ENCODE measurements around the gene VWA8.
"Not testable (repeated sequence)": the region's sequence is repeated elsewhere in the genome, so short reads cannot be mapped to it uniquely, and the experiment has no call there.

VWA8 gene

GRCh38 chr13:41547251-41548000 is 413.5 kb downstream of the VWA8 start:
- peak; percentile 74 for DNase-seq

GRCh38 chr13:41546372-41547190 is 414.3 kb downstream of the VWA8 start:
- DNase-seq = peak; percentile 33

DNA sequence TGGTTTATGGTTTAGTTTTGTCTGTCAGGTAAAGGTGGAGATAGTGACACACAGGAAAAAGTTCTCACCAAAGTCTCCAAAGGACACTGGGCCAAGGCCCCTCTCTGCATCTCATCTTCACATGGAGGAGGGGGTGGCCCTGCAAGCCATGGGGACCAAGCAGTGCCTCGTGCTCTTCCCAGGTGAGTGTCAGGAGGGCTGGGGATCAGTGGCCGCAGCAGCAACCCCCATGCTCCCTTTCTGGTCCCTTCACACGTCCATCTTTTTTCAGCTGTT is 415.5 kb downstream of the VWA8 start:
- DNase-seq = no peak

GRCh38 chr13:41543664-41544300 is 417.1 kb downstream of the VWA8 start:
- DNase-seq = no peak

GRCh38 chr13:41542799-41543198 is 418.1 kb downstream of the VWA8 start:
- not testable (repeated sequence) for DNase-seq

DNA sequence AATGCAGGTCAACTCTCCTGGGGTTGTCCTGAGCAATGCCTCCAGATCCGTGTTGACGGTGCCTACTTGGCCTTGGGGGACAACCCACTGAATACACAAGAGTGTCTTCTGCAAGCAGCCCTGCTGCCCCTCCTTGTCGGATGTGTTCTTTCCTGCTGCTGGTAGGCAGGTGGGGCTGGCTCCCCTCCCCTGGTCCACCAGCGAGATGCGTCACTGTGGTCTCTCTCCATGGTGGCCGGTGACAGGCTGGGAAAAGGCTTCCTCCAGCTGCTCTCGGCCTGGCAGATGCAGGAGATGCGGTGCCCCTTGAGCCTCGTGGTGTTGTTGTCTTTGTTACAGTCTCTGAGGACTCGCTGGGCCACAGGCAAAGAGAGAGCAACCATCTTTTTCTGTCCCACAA is 418.6 kb downstream of the VWA8 start:
- DNase-seq = no peak

- no peak for DNase-seq
These were observed 419.6 kb downstream of the VWA8 start for GRCh38 chr13:41541142-41541938.

DNA sequence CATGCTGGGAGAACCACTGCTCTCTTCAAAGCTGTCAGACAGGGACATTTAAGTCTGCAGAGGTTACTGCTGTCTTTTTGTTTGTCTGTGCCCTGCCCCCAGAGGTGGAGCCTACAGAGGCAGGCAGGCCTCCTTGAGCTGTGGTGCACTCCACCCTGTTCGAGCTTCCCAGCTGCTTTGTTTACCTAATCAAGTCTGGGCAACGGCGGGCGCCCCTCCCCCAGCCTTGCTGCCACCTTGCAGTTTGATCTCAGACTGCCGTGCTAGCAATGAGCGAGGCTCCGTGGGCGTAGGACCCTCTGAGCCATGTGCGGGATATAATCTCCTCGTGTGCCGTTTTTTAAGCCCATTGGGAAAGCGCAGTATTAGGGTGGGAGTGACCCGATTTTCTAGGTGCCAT is 420.7 kb downstream of the VWA8 start:
- DNase-seq = not testable (repeated sequence)

DNA sequence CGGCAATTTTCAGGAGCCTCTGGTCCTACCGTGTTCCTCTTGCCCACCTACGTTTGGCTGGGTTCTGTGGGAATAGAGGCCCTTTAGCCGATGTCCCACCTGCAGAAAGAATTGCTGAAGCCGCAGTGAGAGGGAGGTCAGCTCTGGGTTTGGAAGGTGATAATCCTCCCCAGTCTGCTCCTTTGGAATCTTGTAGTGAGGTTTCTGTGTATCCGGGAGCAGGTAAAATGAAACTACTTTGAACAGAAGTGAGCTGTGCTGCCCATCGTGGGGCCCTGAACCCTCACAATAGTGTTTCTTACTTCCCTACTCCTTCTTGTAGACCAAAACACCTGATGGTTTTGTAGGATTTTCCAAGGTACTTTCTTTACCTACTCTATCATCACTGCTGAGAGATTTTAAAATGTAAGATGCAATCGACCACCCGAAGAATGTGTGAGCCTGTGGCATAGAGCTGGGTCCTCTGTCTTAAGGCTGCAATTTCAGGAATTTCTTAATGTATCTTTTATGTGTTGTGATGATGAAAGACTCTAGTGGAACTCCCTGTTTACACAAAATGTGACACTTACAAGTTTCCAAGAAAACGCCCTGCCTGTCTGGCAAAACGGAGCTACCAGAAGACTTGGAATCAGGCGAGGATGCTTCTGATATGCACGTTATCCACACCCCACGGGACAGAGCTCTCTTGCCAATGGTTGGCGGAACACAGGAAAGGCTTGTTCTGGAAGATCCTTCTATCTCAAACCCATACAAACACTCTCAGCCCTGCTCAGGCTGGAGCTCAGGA is 427.4 kb downstream of the VWA8 start:
- no peak for DNase-seq

DNA sequence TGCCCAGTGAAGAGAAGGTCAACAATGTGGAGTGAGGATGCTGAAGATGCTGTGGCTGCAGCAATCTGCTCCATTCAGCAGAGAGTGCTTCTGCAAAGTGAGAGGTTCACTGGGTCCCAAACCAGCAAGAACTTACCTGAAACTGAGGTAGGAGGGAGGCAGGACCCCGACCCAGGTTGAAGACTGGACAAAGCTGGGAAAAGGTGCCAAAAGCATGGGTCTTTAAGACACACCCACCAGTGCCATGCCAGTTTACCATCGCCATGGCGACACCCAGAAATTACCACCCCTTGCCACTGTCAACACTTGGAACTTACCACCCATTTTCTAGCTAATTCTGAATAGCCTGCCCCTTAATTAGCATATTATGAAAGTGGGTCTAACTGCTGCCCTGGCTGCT is 432.9 kb downstream of the VWA8 start:
- no peak for DNase-seq

GRCh38 chr13:41520660-41521630 is 440.0 kb downstream of the VWA8 start:
- DNase-seq = no peak

DNA sequence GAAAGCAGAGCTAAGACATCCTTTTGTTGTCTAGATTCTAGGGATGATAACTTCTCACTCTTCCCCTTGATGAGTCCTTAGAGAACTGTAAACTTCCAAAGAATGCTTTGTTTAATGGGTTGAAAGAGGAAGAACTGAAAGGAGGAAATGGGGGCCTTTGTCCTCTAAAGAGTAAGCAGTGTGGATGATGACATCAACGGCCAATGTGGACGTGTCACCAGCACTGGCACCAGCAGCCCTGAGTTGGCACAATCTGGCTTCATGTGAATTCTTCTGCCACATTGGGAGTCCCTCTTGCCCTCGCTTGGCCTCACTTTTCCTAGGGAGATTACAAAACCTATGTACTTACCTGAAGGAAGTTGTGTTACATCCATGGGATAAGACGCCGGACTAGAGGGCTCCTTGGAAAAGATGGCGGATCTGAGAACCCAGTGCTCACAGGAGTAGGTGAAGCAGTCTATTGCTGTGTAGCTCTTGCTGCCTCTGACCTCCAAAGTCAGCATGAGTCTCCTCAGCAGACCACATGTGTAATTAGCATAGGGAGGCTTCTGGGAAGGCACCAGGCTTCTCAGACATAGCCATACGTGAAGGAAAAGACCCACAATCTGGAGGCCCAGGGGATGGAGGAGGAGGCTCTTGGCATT is 440.8 kb downstream of the VWA8 start:
- no peak for DNase-seq

Measured in retina (tissue), 1 donor.